CD4-positive, alpha-beta T cell treated with Interleukin-4 for 4 hours (primary cell): ENCODE measurements around the gene TMEM117.
"Not testable (repeated sequence)": the region's sequence is repeated elsewhere in the genome, so short reads cannot be mapped to it uniquely, and the experiment has no call there.

Source experiments
- DNase-seq: peaks from one replicate; pipeline ENCODE4 v3.0.0-alpha.2; 2020

The TMEM117 gene

GRCh38 chr12:44240186-44240585 lies 404.3 kb downstream of the TMEM117 start:
- DNase-seq, result no peak

DNA sequence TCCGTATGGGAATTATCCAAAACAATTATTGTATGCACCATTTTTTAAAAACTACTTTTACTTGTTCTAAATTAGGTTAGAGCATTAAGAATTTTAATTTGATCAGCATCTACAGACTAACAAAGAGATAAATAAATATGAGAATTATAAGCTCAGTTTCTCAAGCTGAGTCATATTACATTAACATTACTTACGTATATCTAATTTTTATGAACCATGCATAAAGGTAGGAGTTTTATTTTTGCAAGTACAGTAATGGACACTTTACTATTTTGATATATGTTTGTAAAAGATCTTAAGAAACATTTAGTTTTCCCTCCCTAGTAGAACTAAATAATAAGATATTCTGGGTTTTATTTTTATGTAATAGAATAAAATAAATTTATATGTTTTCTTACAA lies 410.1 kb downstream of the TMEM117 start:
- no peak for DNase-seq

- DNase-seq, result no peak
These were observed 410.7 kb downstream of the TMEM117 start for GRCh38 chr12:44246482-44247105.

GRCh38 chr12:44247588-44247987 lies 411.7 kb downstream of the TMEM117 start:
- no peak for DNase-seq

- DNase-seq, result no peak
These were observed 412.6 kb downstream of the TMEM117 start for GRCh38 chr12:44248436-44248835.

GRCh38 chr12:44250440-44250839 lies 414.6 kb downstream of the TMEM117 start:
- DNase-seq, result not testable (repeated sequence)

DNA sequence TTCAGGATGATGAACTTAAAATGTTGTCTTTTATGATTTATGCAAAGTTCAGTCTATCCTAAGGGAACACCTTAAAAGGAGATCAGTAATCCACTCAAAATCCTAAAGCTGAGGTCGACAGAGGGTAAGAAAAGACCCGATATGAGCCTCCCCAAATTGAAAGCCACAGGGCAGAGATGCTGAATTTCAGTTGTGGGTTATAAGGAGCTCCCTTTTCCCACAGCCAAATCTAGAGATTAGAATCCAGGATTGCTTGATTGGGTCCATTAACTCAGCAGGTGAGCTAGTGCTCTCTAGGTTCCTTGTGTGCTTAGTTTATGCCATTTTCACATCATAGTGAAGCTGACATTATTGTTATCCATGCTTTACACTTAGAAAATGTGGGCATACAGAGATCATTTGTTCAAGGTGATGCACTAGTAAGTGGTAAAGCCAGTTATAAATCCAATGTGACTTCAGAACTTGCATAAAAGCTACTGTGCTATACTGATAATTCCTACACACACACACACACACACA lies 417.5 kb downstream of the TMEM117 start:
- DNase-seq, result no peak

- no peak for DNase-seq
These were observed 422.4 kb downstream of the TMEM117 start for GRCh38 chr12:44258246-44258645.

GRCh38 chr12:44259890-44260289 lies 424.0 kb downstream of the TMEM117 start:
- DNase-seq, result no peak

DNA sequence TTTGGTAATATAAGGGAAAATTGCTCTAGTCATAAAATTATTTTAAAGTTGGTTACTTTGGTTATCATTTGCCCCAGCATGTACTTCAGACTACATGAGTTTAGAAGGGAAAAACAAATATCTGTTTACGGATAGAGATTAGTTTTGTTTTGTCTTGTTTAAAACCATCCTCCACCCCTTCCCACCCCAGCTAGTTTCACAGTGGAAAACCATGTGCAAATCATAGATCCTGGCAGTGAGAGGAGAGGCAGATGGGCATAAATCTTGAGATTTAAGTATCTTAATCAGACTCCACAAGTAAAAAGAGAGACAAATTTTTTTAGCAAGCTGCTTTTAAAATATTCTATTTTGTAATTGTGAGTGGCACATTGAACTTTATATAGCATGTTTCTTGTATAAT lies 424.7 kb downstream of the TMEM117 start:
- DNase-seq, result no peak

- no peak for DNase-seq
These were observed 449.6 kb downstream of the TMEM117 start for GRCh38 chr12:44285321-44285960.

- DNase-seq, result no peak
These were observed 450.5 kb downstream of the TMEM117 start for GRCh38 chr12:44286336-44286735.

GRCh38 chr12:44286821-44287505 lies 451.1 kb downstream of the TMEM117 start:
- DNase-seq, result no peak

DNA sequence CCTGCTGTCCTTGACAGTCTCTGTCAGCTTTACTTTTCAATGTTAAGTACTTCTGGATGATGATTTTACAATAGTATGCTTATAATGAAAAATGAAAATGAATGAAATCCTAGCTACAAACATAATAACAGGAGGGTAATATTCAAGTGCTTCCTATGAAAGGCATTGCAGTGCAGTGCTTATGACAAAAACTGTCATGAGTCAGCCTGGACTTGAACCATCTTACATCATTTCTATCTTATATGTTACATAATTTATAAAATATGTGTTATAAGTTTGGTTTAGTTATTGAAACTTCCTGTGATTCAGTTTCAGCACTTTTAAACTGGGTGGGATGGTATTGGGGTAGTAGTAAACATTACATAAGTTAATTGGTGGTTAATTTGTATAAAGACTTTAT lies 451.7 kb downstream of the TMEM117 start:
- DNase-seq, result no peak

DNA sequence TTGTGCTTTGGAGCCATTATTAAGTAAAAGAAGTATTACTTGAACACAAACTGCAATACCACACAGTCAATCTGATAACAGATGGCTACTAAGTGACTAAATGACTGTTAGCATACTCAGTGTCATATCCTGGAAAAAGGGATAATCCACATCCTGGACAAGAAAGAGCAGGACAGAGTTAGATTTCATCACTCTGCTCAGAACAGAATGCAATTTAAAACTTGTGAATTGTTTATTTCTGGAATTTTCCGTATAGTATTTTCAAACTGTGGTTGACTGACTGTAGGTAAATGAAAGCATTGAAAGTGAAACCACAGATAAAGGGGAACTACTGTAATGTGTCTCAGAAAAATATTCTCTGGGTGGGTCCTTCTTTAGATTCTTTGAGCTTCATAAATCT lies 458.8 kb downstream of the TMEM117 start:
- no peak for DNase-seq

GRCh38 chr12:44295958-44296623 lies 460.2 kb downstream of the TMEM117 start:
- no peak for DNase-seq

- no peak for DNase-seq
These were observed 460.8 kb downstream of the TMEM117 start for GRCh38 chr12:44296624-44297197.

GRCh38 chr12:44299524-44299923 lies 463.6 kb downstream of the TMEM117 start:
- no peak for DNase-seq

- no peak for DNase-seq
These were observed 471.8 kb downstream of the TMEM117 start for GRCh38 chr12:44307506-44308168.

DNA sequence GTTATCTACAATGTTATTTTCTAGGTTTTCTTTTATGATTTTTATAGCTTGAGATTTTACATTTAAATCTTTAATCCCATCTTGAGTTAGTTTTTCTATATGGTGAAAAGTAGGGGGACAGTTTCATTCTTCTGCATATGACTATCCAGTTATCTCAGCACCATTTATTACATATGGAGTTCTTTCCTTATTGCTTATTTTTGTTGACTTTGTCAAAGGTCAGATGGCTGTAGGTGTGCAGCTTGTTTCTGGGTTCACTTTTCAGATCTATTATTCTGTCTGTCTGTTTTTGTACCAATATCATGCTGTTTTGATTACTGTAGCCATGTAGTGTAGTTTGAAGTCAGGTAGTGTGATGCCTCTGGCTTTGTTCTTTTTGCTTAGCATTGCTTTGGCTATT lies 477.3 kb downstream of the TMEM117 start:
- no peak for DNase-seq

GRCh38 chr12:44314007-44314500 lies 478.2 kb downstream of the TMEM117 start:
- DNase-seq, result no peak

GRCh38 chr12:44317651-44318126 lies 481.8 kb downstream of the TMEM117 start:
- DNase-seq, result no peak
